Activated CD8-positive, alpha-beta T cell treated with anti-CD3 and anti-CD28 coated beads for 36 hours (primary cell): ENCODE data around the gene FBXO46. TPM values are rescaled to one million over a fixed set of nuclear protein-coding genes. Genes with fewer than 3 reads are reported as not detected.
A peak's percentile ranks its signal among the peaks of the same experiment; 100 is the strongest.

Experiments used
- ATAC-seq: fragments of 200-7000 bp; cut with Tn5 transposase; one replicate; pipeline ENCODE4 v1.10.0; 2021; ENCODE audit warnings: mild to moderate bottlenecking, moderate library complexity
- CTCF ChIA-PET: fragments of 350-600 bp; sonication (Branson Sonifier 250); formaldehyde crosslinking; loops from one replicate; lab custom pipeline; 2021; ENCODE audit warnings: antibody characterized with exemption; lab: Charles Lee
- POLR2A ChIA-PET: fragments of 350-600 bp; sonication (Branson Sonifier 250); formaldehyde crosslinking; loops from one replicate; lab custom pipeline; 2021; ENCODE audit warnings: antibody characterized with exemption; lab: Charles Lee
- DNase-seq: peaks from one replicate; pipeline ENCODE4 v3.0.0-alpha.2; 2020
- H3K27ac Mint-ChIP-seq: one replicate; pipeline ENCODE4 v1.8.0; 2021; ENCODE audit warnings: mild to moderate bottlenecking, mixed read lengths
- H3K27me3 Mint-ChIP-seq: one replicate; pipeline ENCODE4 v1.8.0; 2021; ENCODE audit warnings: mixed read lengths
- H3K36me3 Mint-ChIP-seq: one replicate; pipeline ENCODE4 v1.8.0; 2021; ENCODE audit warnings: low read depth, mixed read lengths
- H3K4me1 Mint-ChIP-seq: one replicate; pipeline ENCODE4 v1.8.0; 2021; ENCODE audit warnings: low read depth, mixed read lengths
- H3K4me3 Mint-ChIP-seq: one replicate; pipeline ENCODE4 v1.8.0; 2021; ENCODE audit warnings: mild to moderate bottlenecking, moderate library complexity, mixed read lengths
- H3K9me3 Mint-ChIP-seq: one replicate; pipeline ENCODE4 v1.8.0; 2021; ENCODE audit warnings: mixed read lengths
- intact Hi-C: fragments of 100-400 bp; cut with micrococcal nuclease; formaldehyde crosslinking; loops from one replicate; pipeline ENCODE4 v1.10.0; 2022
- total RNA-seq, 2 experiments: library from RNA; stranded (reverse); gene quantifications; one replicate each; pipeline ENCODE4 v1.2.3, GENCODE V29; 2021
- TF ChIP-seq, protein P1 (sequence below): fragments of 200-600 bp; IDR thresholded peaks from one replicate; pipeline ENCODE4 v1.8.0; 2022; ENCODE audit warnings: antibody characterized with exemption, mild to moderate bottlenecking

The FBXO46 gene
- total RNA-seq, 2 experiments from 2014 or later, result 28.6 to 34.7 TPM

- TF ChIP-seq, protein P1, sequence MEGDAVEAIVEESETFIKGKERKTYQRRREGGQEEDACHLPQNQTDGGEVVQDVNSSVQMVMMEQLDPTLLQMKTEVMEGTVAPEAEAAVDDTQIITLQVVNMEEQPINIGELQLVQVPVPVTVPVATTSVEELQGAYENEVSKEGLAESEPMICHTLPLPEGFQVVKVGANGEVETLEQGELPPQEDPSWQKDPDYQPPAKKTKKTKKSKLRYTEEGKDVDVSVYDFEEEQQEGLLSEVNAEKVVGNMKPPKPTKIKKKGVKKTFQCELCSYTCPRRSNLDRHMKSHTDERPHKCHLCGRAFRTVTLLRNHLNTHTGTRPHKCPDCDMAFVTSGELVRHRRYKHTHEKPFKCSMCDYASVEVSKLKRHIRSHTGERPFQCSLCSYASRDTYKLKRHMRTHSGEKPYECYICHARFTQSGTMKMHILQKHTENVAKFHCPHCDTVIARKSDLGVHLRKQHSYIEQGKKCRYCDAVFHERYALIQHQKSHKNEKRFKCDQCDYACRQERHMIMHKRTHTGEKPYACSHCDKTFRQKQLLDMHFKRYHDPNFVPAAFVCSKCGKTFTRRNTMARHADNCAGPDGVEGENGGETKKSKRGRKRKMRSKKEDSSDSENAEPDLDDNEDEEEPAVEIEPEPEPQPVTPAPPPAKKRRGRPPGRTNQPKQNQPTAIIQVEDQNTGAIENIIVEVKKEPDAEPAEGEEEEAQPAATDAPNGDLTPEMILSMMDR, result no peak
- peaks cover 12% of the 10 kb centered on the region for H3K4me1 Mint-ChIP-seq
- intact Hi-C loops, result no loop called here
- H3K27ac Mint-ChIP-seq, result no peak overlapping the region
- no peak overlapping the region for H3K4me3 Mint-ChIP-seq
- DNase-seq (no peak), ATAC-seq (no peak)
- ChIA-PET POLR2A (interaction anchor here (0.6 to 2.7 kb wide), 8 partner anchors 9 to 114 kb away, joined by 3 to 13 read pairs (median 4); partner anchors contain the start of genes DMWD and QPCTL), CTCF (interaction anchor here (3.2 to 9.3 kb wide), 2 partner anchors 28 to 45 kb away, joined by 14 to 124 read pairs; no protein-coding TSS in a partner anchor)
- H3K27me3 Mint-ChIP-seq, result peaks cover 13% of the 10 kb centered on the region
- peaks cover 6% of the 10 kb centered on the region for H3K36me3 Mint-ChIP-seq
- no peaks in the 10 kb centered on the region for H3K9me3 Mint-ChIP-seq
Measured at GRCh38 chr19:45772130-45772840, 41.6 kb upstream of the FBXO46 start.

DNA sequence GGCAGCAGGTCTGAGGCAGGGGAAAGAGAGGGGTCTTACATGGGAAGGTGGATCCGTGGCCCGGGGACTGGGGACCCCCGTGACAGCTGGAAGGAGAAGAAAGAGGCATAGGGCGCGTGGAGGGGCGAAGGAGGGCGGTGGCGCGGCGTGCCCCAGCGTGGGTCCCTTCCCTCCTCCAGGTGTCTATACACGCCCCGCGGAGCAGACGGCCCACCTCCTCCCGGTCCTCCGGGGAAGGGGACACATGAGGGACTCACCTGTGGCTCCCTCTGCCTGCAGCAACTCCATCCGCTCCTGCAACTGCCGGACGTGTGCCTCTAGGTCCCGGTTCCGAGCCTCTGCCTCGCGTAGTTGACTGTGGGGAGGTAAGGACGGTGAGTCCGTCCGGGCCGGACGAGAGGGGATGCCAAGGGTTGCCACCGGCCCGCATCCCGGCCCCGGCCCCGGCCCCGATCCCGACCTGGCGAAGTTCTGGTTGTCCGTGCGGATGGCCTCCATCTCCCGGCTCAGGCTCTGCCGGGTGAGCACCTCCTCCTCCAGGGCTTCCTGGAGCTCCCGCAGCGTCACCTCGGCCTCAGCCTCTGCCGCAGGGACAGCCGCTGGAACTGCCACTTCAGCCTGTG, 40.7 kb upstream of the FBXO46 start:
- DNase-seq, result no peak
- intact Hi-C loops, result loop anchor here (2.0 kb wide), 1 partner anchor 27 kb away; no protein-coding TSS in a partner anchor
- ChIA-PET CTCF (interaction anchor here (1.3 to 9.3 kb wide), 8 partner anchors 8 to 129 kb away, joined by 3 to 124 read pairs (median 13); partner anchors contain the start of genes QPCTL, RSPH6A and SNRPD2), POLR2A (interaction anchor here (0.8 to 2.7 kb wide), 4 partner anchors 7 to 78 kb away, joined by 3 to 13 read pairs (median 5); partner anchors contain the start of genes DMWD and QPCTL)
- Mint-ChIP-seq H3K27ac (no peak overlapping the region), H3K27me3 (peaks cover 14% of the 10 kb centered on the region), H3K4me1 (peaks cover 12% of the 10 kb centered on the region), H3K9me3 (no peaks in the 10 kb centered on the region), H3K36me3 (no peaks in the 10 kb centered on the region), H3K4me3 (no peak overlapping the region)
- TF ChIP-seq, protein P1, result no peak
- ATAC-seq, result no peak

- Mint-ChIP-seq H3K4me3 (peak overlapping the region; percentile 80), H3K9me3 (no peaks in the 10 kb centered on the region), H3K36me3 (no peaks in the 10 kb centered on the region), H3K27me3 (peaks cover 16% of the 10 kb centered on the region), H3K4me1 (peaks cover 12% of the 10 kb centered on the region), H3K27ac (no peak overlapping the region)
- TF ChIP-seq, protein P1, result peak; percentile 90
- DNase-seq, result peak; percentile 91
- CTCF ChIA-PET, result interaction anchor here (0.6 to 9.3 kb wide), 27 partner anchors 7 to 366 kb away, joined by 3 to 124 read pairs (median 5); partner anchors contain the start of genes CCDC61, DMPK, DMWD and FBXO46
- intact Hi-C loops, result loop anchor here (2.0 kb wide), 1 partner anchor 28 kb away; no protein-coding TSS in a partner anchor
- POLR2A ChIA-PET, result interaction anchor here (0.6 to 4.2 kb wide), 9 partner anchors 8 to 292 kb away, joined by 3 to 27 read pairs (median 3); partner anchors contain the start of genes DMWD, QPCTL and SNRPD2
- peak; percentile 72 for ATAC-seq
Measured at GRCh38 chr19:45770192-45771101, 39.8 kb upstream of the FBXO46 start.

- Mint-ChIP-seq H3K36me3 (no peaks in the 10 kb centered on the region), H3K4me3 (peak overlapping the region; percentile 80), H3K9me3 (no peaks in the 10 kb centered on the region), H3K4me1 (peaks cover 12% of the 10 kb centered on the region), H3K27me3 (peaks cover 19% of the 10 kb centered on the region), H3K27ac (no peak overlapping the region)
- ChIA-PET POLR2A (interaction anchor here (0.6 to 4.2 kb wide), 9 partner anchors 9 to 291 kb away, joined by 3 to 27 read pairs (median 3); partner anchors contain the start of gene DMWD), CTCF (interaction anchor here (0.6 to 9.3 kb wide), 39 partner anchors 8 to 485 kb away, joined by 3 to 124 read pairs (median 5); partner anchors contain the start of genes CCDC61, DMPK, DMWD and FBXO46)
- intact Hi-C loops, result loop anchor here (2.0 kb wide), 1 partner anchor 29 kb away; no protein-coding TSS in a partner anchor
- TF ChIP-seq, protein P1, result no peak
- ATAC-seq, result peak; percentile 37
- DNase-seq, result peak; percentile 70
Measured at GRCh38 chr19:45769821-45770191, 39.1 kb upstream of the FBXO46 start.
